ENCODE measurements around the gene COPS8. TPM values are rescaled to one million over a fixed set of nuclear protein-coding genes. Genes with fewer than 3 reads are reported as not detected.

COPS8 gene
- polyA plus RNA-seq, 1 donor, result 50.4 TPM

DNA sequence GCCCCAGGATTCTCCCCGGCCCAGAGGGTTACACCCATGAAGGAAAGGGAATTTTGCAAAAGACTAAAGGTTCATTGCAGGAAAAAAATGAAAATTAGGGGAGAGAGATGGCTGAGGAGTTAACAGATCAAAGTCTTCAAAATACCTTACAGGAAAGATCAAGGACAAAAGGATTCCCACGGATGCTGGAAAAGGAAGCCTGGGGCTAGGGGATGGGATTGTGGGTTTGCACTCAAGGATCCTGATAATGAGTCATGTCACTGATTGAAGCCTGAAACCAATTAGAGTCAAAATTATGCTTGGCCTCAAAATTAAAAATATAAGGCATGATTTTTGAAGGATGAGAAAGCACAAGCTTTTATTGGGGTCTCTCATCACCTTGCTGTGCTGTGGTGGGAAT, 32.6 kb upstream of the COPS8 start:
- WGBS (ENCODE audit: insufficient coverage, low lambda C conversion rate), result no CpG with 5 or more reads among the region's 2 CpGs

DNA sequence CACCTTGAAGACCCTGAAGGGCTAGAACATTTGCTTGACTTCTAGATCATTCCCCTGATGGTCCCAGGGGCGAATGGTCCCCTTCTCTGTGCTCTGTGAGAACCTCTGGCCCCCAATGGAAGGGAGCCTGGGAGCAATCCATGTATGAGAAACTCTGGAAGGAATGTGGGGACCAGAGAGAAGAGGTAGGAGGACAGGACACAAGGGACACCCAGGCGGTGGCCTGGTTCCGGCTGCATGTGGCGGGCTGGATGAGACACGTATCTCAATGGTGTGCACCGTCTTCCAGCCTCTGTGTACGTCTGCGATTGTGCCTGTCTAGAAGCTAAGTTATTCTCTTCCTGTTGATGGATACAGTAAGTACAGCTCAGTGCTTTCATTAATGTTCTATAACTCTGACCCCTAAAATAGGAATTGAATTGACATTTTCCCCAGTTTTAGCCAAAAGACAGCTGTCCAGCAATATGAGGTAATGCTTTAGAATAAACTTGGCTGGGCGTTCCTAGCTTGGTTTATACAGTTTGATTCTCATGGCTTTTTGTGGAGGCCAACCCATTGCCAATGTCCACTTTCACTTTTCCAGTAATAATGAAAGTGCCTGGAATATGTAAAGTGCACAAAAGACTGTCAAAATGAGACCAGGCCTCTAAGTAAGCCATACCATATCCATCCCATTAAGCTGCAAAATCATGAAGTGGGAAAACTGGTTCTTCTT, 30.1 kb upstream of the COPS8 start:
- no CpG with 5 or more reads among the region's 9 CpGs for WGBS (ENCODE audit: insufficient coverage, low lambda C conversion rate)
- Histone ChIP-seq H3K4me3 (ENCODE audit: low read length) (no peak overlapping the region), H3K27me3 (ENCODE audit: control insufficient read depth, insufficient read depth, low read length) (no peaks in the 10 kb centered on the region), H3K27ac (ENCODE audit: low read length) (no peak overlapping the region), H3K9me3 (ENCODE audit: control insufficient read depth, low read depth, low read length) (no peaks in the 10 kb centered on the region), H3K36me3 (ENCODE audit: control insufficient read depth, insufficient read depth, low read length) (no peaks in the 10 kb centered on the region), H3K4me1 (ENCODE audit: control insufficient read depth, insufficient read depth, low read length) (no peaks in the 10 kb centered on the region)
- no peak for DNase-seq

More for the DNA sequence above, 32.6 kb upstream of the COPS8 start:
- peaks cover 8% of the 10 kb centered on the region for H3K9me3 ChIP-seq (ENCODE audit: control insufficient read depth, low read depth, low read length)
- no peaks in the 10 kb centered on the region for H3K36me3 ChIP-seq (ENCODE audit: control insufficient read depth, insufficient read depth, low read length)
- no peak overlapping the region for H3K27ac ChIP-seq (ENCODE audit: low read length)
- no peaks in the 10 kb centered on the region for H3K27me3 ChIP-seq (ENCODE audit: control insufficient read depth, insufficient read depth, low read length)
- no peak overlapping the region for H3K4me3 ChIP-seq (ENCODE audit: low read length)
- no peak for DNase-seq
- no peaks in the 10 kb centered on the region for H3K4me1 ChIP-seq (ENCODE audit: control insufficient read depth, insufficient read depth, low read length)

DNA sequence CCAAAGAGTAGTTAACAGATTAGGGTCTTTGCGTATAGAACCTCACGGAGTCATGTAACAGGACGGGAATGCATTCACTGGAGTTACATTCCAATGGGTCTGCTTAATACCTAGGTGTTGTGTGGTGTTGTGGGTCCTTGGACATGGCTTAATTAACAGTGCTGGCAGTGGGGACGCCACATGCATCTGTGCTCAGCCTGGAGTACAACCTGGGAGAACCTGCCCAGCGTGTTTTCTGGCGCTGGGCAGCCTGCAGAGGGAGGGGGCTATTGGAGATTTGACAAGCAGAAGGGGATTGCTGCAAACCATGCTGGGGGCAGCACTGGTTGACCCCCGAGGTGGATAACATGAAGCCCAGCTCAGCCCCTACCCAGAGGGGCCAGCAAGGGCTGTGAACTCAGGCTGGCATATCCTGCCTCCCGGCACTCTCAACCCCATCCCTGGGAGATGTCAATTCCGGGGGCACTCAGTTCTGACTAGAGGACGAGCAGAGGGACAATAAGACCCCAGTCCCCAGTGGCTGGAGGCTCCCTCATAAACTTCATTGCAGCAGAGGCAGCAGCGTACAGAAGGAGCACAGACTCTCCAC, 29.3 kb upstream of the COPS8 start:
- DNase-seq, result no peak
- Histone ChIP-seq H3K4me1 (ENCODE audit: control insufficient read depth, insufficient read depth, low read length) (no peaks in the 10 kb centered on the region), H3K9me3 (ENCODE audit: control insufficient read depth, low read depth, low read length) (no peaks in the 10 kb centered on the region), H3K4me3 (ENCODE audit: low read length) (no peak overlapping the region), H3K27me3 (ENCODE audit: control insufficient read depth, insufficient read depth, low read length) (no peaks in the 10 kb centered on the region), H3K36me3 (ENCODE audit: control insufficient read depth, insufficient read depth, low read length) (no peaks in the 10 kb centered on the region), H3K27ac (ENCODE audit: low read length) (no peak overlapping the region)
- WGBS (ENCODE audit: insufficient coverage, low lambda C conversion rate), result no CpG with 5 or more reads among the region's 11 CpGs

DNA sequence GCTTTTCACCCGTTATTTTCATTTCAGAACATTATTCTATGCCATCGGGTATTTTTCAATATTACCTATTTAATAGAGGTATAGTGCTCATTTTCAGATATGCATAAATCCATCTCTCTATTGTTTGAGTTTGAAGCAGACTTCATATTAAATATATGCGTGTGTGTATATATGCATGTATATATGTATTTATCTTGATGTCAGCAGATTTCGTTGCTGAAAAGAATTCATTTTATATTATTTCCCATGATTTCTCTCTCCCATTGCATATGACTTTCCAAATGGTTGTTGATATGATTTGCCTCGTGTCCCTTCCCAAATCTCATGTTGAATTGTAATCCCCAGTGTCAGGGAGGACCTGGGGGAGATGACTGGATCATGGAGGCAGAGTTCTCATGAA, 28.6 kb upstream of the COPS8 start:
- no peaks in the 10 kb centered on the region for H3K4me1 ChIP-seq (ENCODE audit: control insufficient read depth, insufficient read depth, low read length)
- no peaks in the 10 kb centered on the region for H3K9me3 ChIP-seq (ENCODE audit: control insufficient read depth, low read depth, low read length)
- no peak for DNase-seq
- H3K36me3 ChIP-seq (ENCODE audit: control insufficient read depth, insufficient read depth, low read length), result no peaks in the 10 kb centered on the region
- no peak overlapping the region for H3K4me3 ChIP-seq (ENCODE audit: low read length)
- H3K27me3 ChIP-seq (ENCODE audit: control insufficient read depth, insufficient read depth, low read length), result no peaks in the 10 kb centered on the region
- no peak overlapping the region for H3K27ac ChIP-seq (ENCODE audit: low read length)
- WGBS (ENCODE audit: insufficient coverage, low lambda C conversion rate), result 100% methylated on average over 1 of the region's 5 CpGs

DNA sequence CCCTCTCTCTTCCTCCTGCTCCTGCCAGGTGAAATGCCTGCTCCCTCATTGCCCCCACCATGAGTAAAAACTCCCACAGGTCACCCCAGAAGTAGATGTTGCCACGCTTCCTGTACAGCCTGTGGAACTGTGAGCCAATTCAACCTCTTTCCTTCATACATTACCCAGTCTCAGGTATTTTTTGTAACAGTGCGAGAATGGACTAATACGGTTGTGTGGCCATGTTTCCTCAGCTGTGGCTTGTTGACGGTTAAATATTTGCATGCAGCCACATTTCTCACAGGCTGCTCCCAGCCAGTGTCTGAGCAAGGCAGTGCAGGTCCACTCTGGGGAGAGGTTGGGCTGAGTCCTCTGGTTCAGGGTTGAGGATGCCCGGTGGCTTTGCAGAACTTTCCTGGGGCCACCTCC, 27.8 kb upstream of the COPS8 start:
- DNase-seq, result no peak
- H3K4me1 ChIP-seq (ENCODE audit: control insufficient read depth, insufficient read depth, low read length), result no peaks in the 10 kb centered on the region
- no peak overlapping the region for H3K4me3 ChIP-seq (ENCODE audit: low read length)
- no peaks in the 10 kb centered on the region for H3K9me3 ChIP-seq (ENCODE audit: control insufficient read depth, low read depth, low read length)
- no CpG with 5 or more reads among the region's 5 CpGs for WGBS (ENCODE audit: insufficient coverage, low lambda C conversion rate)
- H3K36me3 ChIP-seq (ENCODE audit: control insufficient read depth, insufficient read depth, low read length), result no peaks in the 10 kb centered on the region
- no peak overlapping the region for H3K27ac ChIP-seq (ENCODE audit: low read length)
- no peaks in the 10 kb centered on the region for H3K27me3 ChIP-seq (ENCODE audit: control insufficient read depth, insufficient read depth, low read length)

DNA sequence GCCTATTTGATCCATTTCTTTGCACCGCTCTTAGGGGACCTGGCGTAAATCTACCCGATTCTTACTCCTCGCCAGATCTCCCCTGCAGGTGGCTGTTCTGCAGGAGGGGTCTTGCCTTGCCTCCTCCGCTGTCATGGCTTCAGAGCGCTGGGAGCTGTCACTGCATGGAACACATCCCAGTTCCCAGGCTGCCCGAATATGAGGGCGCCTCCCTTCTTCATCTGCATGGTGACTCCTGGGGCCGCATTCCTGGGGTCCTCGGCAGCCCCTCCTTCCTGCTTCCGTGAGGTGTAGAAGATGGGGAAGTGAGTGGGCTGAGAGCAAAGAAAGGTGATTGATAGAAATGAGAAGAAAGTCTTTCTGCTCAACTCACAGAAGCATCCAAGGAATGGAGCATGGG, 27.3 kb upstream of the COPS8 start:
- Histone ChIP-seq H3K36me3 (ENCODE audit: control insufficient read depth, insufficient read depth, low read length) (no peaks in the 10 kb centered on the region), H3K4me3 (ENCODE audit: low read length) (no peak overlapping the region), H3K4me1 (ENCODE audit: control insufficient read depth, insufficient read depth, low read length) (no peaks in the 10 kb centered on the region), H3K27ac (ENCODE audit: low read length) (no peak overlapping the region), H3K27me3 (ENCODE audit: control insufficient read depth, insufficient read depth, low read length) (no peaks in the 10 kb centered on the region), H3K9me3 (ENCODE audit: control insufficient read depth, low read depth, low read length) (no peaks in the 10 kb centered on the region)
- WGBS (ENCODE audit: insufficient coverage, low lambda C conversion rate), result no CpG with 5 or more reads among the region's 11 CpGs
- no peak for DNase-seq

DNA sequence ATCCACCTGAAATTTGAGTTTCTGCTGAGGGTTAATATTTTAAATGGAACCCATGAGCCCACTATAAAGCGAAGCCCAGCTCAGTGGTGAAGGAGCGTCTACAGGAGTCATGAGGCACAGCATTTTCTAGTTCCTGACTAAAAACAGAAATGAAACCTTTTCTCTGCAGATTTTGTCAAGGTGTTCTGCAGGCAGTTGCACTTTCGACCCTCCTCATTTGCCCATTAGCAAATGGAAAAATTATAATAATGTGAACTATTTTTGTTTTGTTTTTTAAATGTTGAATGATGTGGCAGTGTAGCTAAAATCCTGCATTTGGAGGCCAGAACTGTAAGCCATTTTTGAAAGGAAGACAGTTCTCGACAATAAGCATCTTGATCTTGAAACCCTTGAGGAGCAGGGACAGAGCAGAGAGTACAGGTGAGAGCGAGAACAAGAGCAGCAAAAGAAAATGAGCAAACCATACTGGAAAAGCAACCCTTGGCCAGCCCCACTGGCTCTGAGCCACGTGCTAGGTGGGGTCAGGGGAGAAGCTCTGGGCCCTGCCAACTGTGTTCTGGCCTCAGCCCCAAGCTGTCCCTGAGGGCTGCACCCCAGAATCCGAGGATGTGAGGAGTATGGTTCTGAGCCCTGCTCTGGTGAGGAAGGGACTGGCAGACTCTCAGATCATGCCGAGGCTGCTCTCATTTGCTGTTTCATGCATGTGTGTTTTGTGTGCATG, 26.4 kb upstream of the COPS8 start:
- Histone ChIP-seq H3K9me3 (ENCODE audit: control insufficient read depth, low read depth, low read length) (no peaks in the 10 kb centered on the region), H3K4me1 (ENCODE audit: control insufficient read depth, insufficient read depth, low read length) (no peaks in the 10 kb centered on the region), H3K27ac (ENCODE audit: low read length) (no peak overlapping the region), H3K36me3 (ENCODE audit: control insufficient read depth, insufficient read depth, low read length) (no peaks in the 10 kb centered on the region), H3K4me3 (ENCODE audit: low read length) (no peak overlapping the region), H3K27me3 (ENCODE audit: control insufficient read depth, insufficient read depth, low read length) (no peaks in the 10 kb centered on the region)
- WGBS (ENCODE audit: insufficient coverage, low lambda C conversion rate), result 94% methylated on average over 3 of the region's 8 CpGs
- DNase-seq, result no peak

DNA sequence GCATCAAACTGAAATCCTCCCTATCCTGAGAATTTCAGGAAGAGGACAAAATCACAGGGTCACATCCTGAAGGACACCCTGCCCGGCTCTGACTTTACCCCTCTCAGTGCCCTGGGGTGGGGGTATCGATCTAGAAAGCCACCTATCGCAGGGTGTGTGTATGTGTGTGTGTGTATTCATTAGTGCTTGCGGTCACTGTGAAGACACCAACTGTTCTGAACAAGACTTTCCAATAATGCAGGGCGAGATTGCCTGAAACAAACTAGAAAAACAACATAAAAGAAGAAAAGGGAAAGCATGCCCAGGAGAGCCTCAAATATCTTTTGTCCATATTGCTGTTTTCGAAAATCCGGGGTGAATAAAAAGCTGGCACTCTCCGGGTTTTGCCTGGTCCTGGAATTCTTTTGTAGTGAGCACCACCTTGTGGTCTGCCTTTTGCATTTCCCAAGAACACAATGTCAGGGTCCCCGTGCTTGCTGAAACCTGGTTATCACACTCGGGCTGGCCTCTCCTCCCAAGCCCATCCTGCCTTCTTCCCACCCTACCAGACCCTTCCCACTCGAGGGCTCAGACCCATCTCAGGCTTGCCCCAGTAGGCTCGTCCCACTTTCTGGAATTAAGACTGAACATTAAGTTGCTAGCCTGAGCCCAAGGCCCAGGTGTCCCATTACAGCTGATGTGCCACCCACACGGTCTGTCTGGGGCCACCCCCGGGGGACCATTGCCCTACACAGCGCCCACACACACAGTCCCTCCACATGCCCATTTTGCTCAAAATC, 25.0 kb upstream of the COPS8 start:
- Histone ChIP-seq H3K4me3 (ENCODE audit: low read length) (no peak overlapping the region), H3K9me3 (ENCODE audit: control insufficient read depth, low read depth, low read length) (no peaks in the 10 kb centered on the region)
- 38% methylated on average over 2 of the region's 15 CpGs for WGBS (ENCODE audit: insufficient coverage, low lambda C conversion rate)

DNA sequence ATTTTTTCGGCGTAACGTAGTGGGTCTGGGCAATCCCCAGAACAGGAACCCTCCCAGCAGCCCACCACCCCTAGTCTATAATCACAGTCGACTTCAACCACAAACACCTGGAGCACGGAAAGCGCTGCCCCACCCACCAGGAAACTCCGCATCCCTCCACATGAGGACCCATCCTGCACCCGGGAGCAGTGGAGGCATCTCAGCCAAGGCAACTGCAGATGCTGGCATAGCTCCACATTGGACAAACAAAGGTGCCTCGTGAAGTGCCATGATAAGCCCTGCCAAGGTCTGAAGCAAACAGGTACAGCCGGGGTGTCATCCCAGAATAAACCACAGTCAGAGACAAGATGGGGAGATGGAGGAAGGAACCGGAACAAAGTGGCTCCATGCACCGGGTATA, 24.3 kb upstream of the COPS8 start:
- WGBS (ENCODE audit: insufficient coverage, low lambda C conversion rate), result no CpG with 5 or more reads among the region's 12 CpGs
- H3K4me3 ChIP-seq (ENCODE audit: low read length), result no peak overlapping the region

More for the DNA sequence above, 25.0 kb upstream of the COPS8 start:
- H3K4me1 ChIP-seq (ENCODE audit: control insufficient read depth, insufficient read depth, low read length), result peaks cover under 1% of the 10 kb centered on the region
- H3K27ac ChIP-seq (ENCODE audit: low read length), result no peak overlapping the region
- no peaks in the 10 kb centered on the region for H3K36me3 ChIP-seq (ENCODE audit: control insufficient read depth, insufficient read depth, low read length)
- peak; percentile 57 to 58 for DNase-seq
- no peaks in the 10 kb centered on the region for H3K27me3 ChIP-seq (ENCODE audit: control insufficient read depth, insufficient read depth, low read length)

DNA sequence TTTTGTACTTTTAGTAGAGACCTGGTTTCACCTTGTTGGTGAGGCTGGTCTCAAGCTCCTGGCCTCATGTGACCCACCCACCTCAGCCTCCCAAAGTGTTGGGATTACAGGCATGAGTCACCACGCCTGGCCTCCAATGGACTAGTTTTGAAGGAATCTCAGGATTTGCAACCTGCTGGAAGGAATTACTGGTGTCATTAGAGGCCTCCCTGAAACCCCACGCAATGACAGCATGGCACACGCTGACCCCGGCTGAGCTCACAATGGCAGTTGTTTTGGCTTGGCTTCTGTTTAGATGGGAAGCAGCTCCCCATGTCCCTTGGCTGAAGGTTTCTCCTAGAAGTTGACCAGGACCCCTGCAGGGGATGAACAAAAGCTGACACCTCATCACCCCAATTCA, 23.1 kb upstream of the COPS8 start:
- Histone ChIP-seq H3K36me3 (ENCODE audit: control insufficient read depth, insufficient read depth, low read length) (no peaks in the 10 kb centered on the region), H3K4me3 (ENCODE audit: low read length) (no peak overlapping the region), H3K27ac (ENCODE audit: low read length) (no peak overlapping the region), H3K4me1 (ENCODE audit: control insufficient read depth, insufficient read depth, low read length) (peaks cover 13% of the 10 kb centered on the region), H3K27me3 (ENCODE audit: control insufficient read depth, insufficient read depth, low read length) (no peaks in the 10 kb centered on the region), H3K9me3 (ENCODE audit: control insufficient read depth, low read depth, low read length) (no peaks in the 10 kb centered on the region)
- no CpG with 5 or more reads among the region's 4 CpGs for WGBS (ENCODE audit: insufficient coverage, low lambda C conversion rate)
- DNase-seq, result no peak

More for the DNA sequence above, 24.3 kb upstream of the COPS8 start:
- H3K27me3 ChIP-seq (ENCODE audit: control insufficient read depth, insufficient read depth, low read length), result no peaks in the 10 kb centered on the region
- no peak for DNase-seq
- peaks cover 3% of the 10 kb centered on the region for H3K4me1 ChIP-seq (ENCODE audit: control insufficient read depth, insufficient read depth, low read length)
- H3K9me3 ChIP-seq (ENCODE audit: control insufficient read depth, low read depth, low read length), result no peaks in the 10 kb centered on the region
- H3K36me3 ChIP-seq (ENCODE audit: control insufficient read depth, insufficient read depth, low read length), result no peaks in the 10 kb centered on the region
- no peak overlapping the region for H3K27ac ChIP-seq (ENCODE audit: low read length)
